Fibroblast of peridontal ligament (primary cell): ENCODE measurements around the gene PRRC1.
A peak's percentile ranks its signal among the peaks of the same experiment; 100 is the strongest.
"Not testable (repeated sequence)": the region's sequence is repeated elsewhere in the genome, so short reads cannot be mapped to it uniquely, and the experiment has no call there.

Experiments used
- DNase-seq: peaks from one replicate; pipeline ENCODE4 v3.0.0-alpha.2; 2010; ENCODE audit errors: extremely low read depth

Gene PRRC1

GRCh38 chr5:127517480-127518318 lies at the start of gene PRRC1:
PRRC1 (plus strand) TSS chr5:127517640; CDS start chr5:127523480, 5,840 bp downstream.
- peak; percentile 73 for DNase-seq

- no peak for DNase-seq
Measured at GRCh38 chr5:127471211-127471610, 46.2 kb upstream of the PRRC1 start.

- DNase-seq, result no peak
Measured at GRCh38 chr5:127472700-127473099, 44.7 kb upstream of the PRRC1 start.

GRCh38 chr5:127486471-127486870 lies 31.0 kb upstream of the PRRC1 start:
- DNase-seq, result no peak

GRCh38 chr5:127492854-127493738 lies 24.3 kb upstream of the PRRC1 start:
- DNase-seq, result peak; percentile 73

GRCh38 chr5:127498548-127498947 lies 18.9 kb upstream of the PRRC1 start:
- no peak for DNase-seq

- no peak for DNase-seq
Measured at GRCh38 chr5:127505905-127506304, 11.5 kb upstream of the PRRC1 start.

- DNase-seq, result no peak
Measured at GRCh38 chr5:127506616-127507015, 10.8 kb upstream of the PRRC1 start.

- DNase-seq, result no peak
Measured at GRCh38 chr5:127508644-127509373, 8.6 kb upstream of the PRRC1 start.

- no peak for DNase-seq
Measured at GRCh38 chr5:127513408-127513970, 4.0 kb upstream of the PRRC1 start.

- no peak for DNase-seq
Measured at GRCh38 chr5:127514816-127515215, 2.6 kb upstream of the PRRC1 start.

- no peak for DNase-seq
Measured at GRCh38 chr5:127515693-127516440, 1.6 kb upstream of the PRRC1 start.

GRCh38 chr5:127517110-127517479 lies 345 bp upstream of the PRRC1 start:
- no peak for DNase-seq

- peak; percentile 75 for DNase-seq
Measured at GRCh38 chr5:127518319-127518621, 830 bp downstream of the PRRC1 start.

GRCh38 chr5:127519527-127519926 lies 2.1 kb downstream of the PRRC1 start:
- DNase-seq, result peak; percentile 18

GRCh38 chr5:127521138-127521770 lies 3.8 kb downstream of the PRRC1 start:
- no peak for DNase-seq

- no peak for DNase-seq
Measured at GRCh38 chr5:127525181-127525580, 7.7 kb downstream of the PRRC1 start.

GRCh38 chr5:127529904-127530682 lies 12.7 kb downstream of the PRRC1 start:
- DNase-seq, result no peak

- peak; percentile 42 for DNase-seq
Measured at GRCh38 chr5:127536687-127537086, 19.2 kb downstream of the PRRC1 start.

- DNase-seq, result not testable (repeated sequence)
Measured at GRCh38 chr5:127540553-127540952, 23.1 kb downstream of the PRRC1 start.
